SK-N-SH (cell line): ENCODE measurements around the gene PPIH.

Source experiments
- CTCF ChIP-seq: fragments of 200-600 bp; sonication (generic); IDR thresholded peaks from 2 replicates; pipeline ENCODE4 v1.6.1; 2017; ENCODE audit warnings: antibody characterized with exemption, mild to moderate bottlenecking, moderate library complexity
- EZH2phosphoT487 ChIP-seq: fragments of 200-600 bp; sonication (generic); IDR thresholded peaks from 2 replicates; pipeline ENCODE4 v1.6.1; 2017; ENCODE audit warnings: low read depth, mixed run types, mild to moderate bottlenecking, antibody characterized with exemption, moderate library complexity, borderline replicate concordance
- FOXJ3 ChIP-seq: sonication (generic); formaldehyde crosslinking; IDR thresholded peaks from 2 replicates; pipeline ENCODE4 v1.5.1; 2020; ENCODE audit warnings: mild to moderate bottlenecking, missing genetic modification reagents
- POLR2AphosphoS5 ChIP-seq: IDR thresholded peaks from 2 replicates; pipeline ENCODE4 v1.6.1; 2012; ENCODE audit warnings: low read depth, low read length
- RAD21 ChIP-seq: IDR thresholded peaks from 2 replicates; pipeline ENCODE4 v1.6.1; 2012; ENCODE audit warnings: mild to moderate bottlenecking, low read length
- SIN3A ChIP-seq: IDR thresholded peaks from 2 replicates; pipeline ENCODE4 v1.6.1; 2012; ENCODE audit warnings: low read depth, mild to moderate bottlenecking, low read length, moderate library complexity, borderline replicate concordance
- YY1 ChIP-seq: IDR thresholded peaks from 2 replicates; pipeline ENCODE4 v1.4.0; 2012; ENCODE audit warnings: low read depth, mild to moderate bottlenecking

- TF ChIP-seq CTCF (no peak), SIN3A (no peak), FOXJ3 (CRISPR knock-in tag) (no peak), EZH2phosphoT487 (no peak), POLR2AphosphoS5 (no peak), YY1 (no peak), RAD21 (no peak)
Observed at GRCh38 chr1:42618866-42619265, 39.4 kb upstream of the PPIH start.
